DMS79 treated with DMSO at 0.1 percent for 48 hours (cell line): Measurements from ENCODE around the gene KDM2A.
"Not testable (repeated sequence)": the region's sequence is repeated elsewhere in the genome, so short reads cannot be mapped to it uniquely, and the experiment has no call there.

ENCODE experiments used
- DNase-seq: peaks from one replicate; lab custom pipeline; 2025; lab: John Stamatoyannopoulos, UW

KDM2A gene

GRCh38 chr11:67167719-67168118 lies 48.7 kb downstream of the KDM2A start:
- DNase-seq, result no peak

DNA sequence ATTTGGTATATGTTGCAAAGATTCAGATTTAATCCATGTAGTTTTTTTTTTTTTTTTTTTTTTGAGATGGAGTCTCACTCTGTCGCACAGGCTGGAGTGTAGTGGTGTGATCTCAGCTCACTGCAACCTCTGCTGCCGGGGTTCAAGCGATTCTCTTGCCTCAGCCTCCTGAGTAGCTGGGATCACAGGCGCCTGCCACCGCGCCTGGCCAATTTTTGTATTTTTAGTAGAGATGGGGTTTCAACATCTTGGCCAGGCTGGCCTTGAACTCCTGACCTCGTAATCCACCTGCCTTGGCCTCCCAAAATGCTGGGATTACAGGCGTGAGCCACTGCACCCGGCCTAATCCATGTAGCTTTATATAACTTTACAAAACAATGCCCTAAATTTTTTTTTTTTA lies 49.8 kb downstream of the KDM2A start:
- DNase-seq, result not testable (repeated sequence)

DNA sequence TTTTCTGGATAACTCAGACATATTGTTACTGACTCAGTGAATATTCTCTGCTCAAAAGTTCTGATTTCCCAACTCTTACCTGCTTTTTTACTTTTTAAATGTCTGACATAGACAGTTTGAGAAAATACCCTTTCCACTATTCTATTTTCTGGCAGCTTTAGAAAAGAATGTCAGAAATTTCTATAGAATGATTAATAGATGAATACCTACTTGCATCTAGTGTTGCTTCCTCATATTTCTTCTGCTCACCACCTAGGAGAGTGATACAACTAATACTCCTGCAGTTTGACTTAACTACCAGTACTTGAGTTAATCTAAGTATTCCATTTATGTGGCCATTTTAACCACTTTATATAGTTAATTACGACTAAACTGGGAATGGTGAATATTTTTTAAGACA lies 55.2 kb downstream of the KDM2A start:
- no peak for DNase-seq

DNA sequence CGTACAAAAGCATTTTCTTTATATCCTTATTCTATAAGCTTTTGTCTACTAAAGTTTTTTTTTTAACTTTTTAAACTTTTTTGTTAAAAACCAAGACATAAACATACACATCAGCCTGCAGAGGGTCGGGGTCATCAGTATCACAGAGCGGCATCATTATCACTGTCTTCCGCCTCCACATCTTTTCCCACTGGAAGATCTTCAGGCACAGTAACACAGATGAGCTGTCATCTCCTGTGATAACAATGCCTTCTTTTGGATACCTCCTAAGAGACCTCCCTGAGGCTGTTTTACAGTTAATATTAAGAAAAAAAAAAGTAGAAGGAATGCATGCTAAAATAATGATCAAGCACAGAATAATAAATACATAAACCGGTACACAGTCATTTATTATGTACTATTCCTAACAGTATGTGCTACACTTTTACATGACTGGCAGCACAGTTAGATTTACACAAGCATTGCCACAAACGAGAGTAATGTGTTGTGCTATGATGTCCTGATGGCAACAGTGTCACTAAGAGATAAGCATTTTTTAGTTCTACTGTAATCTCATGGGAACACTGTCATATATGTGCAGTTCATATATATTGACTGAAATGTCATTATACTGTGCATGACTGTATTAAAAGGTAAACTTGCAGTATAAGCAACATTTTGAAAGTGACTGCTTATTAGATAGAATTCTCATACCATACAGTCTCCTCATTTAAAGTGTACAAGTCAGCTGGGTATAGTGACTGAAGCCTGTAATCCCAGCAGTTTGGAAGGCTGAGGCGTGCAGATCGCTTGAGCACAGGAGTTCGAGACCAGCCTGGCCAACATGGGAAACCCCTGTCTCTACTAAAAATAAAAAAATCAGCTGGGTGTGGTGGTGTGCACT lies 58.6 kb downstream of the KDM2A start:
- DNase-seq, result no peak

DNA sequence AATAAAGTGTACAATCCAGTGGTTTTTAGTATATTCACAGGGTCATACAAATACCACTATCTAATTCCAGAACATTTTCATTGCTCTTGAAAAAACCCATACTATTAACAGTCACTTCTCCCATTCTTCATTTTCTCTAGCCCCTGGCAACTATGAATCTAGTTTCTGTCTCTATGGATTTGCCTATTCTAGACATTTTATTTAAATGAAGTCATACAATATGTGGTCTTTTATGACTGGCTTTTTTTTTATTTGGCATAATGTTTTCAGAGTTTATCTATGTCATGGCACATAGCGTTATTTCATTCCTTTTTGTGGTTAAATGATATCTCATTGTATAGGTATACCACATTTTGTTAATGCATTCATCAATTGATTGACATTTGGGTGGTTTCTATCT lies 59.4 kb downstream of the KDM2A start:
- no peak for DNase-seq

DNA sequence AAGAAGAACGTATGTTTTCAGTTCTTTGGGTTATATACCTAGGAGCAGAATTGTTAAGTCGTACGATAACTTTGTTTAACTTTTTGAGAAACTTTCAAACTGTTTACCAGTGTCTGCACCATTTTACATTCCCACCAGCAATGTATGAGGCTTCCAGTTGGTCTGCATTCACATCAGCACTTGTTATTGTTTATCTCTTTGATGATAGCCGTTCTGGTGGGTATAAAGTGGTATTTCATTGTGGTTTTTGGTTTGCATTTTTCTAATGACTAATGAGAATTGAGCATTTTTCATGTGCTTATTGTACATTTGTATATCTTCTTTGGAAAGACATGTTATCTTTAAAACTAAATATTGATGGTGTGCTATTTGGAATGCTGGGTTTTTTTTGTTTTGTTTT lies 59.8 kb downstream of the KDM2A start:
- no peak for DNase-seq

GRCh38 chr11:67179892-67180490 lies 60.9 kb downstream of the KDM2A start:
- DNase-seq, result no peak

DNA sequence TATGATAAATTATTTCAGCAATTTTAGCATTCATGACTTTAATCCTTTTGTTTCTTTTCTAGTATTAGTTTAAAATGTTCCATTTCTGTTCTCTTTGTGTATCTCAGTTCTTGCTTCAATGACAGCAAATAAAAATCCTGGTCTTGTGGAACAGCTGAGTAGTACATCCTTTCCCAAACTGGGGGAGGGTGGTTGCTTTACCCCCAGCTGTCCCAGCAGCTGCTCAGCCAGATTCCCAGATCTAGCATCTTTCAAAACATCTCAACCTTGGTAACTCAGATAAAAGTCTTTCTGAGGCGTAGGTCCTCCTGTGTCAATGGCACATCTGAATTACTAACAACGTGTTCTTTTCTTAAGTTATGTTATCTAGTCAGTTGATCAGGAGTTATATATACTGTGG lies 75.0 kb downstream of the KDM2A start:
- DNase-seq, result no peak

DNA sequence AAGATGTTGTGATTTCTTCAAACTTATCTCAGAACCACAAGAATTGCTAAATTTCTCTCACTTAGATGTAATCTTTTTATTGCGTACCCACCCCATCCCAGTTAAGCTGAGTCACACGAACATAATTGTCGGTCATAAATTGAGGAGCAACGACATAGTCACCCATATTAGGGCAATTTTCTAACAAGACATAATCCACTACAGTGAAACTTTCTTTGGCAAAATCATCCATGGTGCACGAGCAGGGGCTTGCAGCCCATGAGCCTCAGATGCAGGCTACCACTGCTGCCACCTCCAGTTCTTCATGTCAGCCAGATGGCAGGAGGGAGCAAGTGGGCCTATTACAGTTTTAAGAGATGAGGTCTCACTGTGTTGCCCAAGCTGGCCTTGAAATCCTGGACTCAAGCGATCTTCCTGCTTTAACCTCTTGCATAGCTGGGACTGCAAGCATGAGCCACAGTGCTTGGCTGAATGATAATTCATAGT lies 77.0 kb downstream of the KDM2A start:
- DNase-seq, result no peak

- DNase-seq, result no peak
Measured at GRCh38 chr11:67197606-67198005, 78.5 kb downstream of the KDM2A start.

- not testable (repeated sequence) for DNase-seq
Measured at GRCh38 chr11:67198781-67199180, 79.7 kb downstream of the KDM2A start.

GRCh38 chr11:67199751-67200150 lies 80.7 kb downstream of the KDM2A start:
- no peak for DNase-seq

DNA sequence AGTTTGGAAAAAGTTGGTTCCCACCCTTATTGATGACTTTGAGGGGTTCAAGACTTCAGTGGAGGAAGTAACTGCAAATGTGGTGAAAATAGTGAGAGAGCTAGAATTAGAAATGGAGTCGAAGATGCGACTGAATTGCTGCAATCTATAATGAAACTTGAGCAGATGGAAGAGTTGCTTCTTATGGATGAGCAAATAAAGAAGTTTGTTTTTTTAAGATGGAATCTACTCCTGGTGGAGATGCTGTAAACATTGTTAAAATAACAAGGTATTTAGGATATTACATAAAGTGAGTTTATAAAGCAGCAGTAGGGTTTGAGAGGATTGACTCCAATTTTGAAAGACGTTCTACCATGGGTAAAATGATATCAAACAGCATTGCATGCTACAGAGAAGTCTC lies 83.0 kb downstream of the KDM2A start:
- no peak for DNase-seq

DNA sequence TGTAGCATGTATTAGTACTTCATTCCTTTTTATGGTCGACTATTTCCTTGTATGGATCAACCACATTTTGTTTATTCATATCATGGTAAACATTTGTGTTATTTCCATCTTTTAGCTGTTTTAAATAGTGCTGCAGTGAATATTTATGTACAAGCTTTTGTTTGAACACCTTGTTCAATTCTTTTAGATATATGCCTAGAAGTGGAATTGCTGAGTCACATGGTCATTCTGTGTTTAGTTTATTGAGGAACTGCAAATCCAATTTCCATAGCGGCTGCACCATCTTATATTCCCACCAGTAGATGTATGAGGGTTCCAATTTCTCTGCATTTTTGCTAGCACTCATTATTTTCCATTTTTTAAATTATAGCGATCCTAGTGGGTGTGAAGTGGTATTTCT lies 85.8 kb downstream of the KDM2A start:
- DNase-seq, result no peak

DNA sequence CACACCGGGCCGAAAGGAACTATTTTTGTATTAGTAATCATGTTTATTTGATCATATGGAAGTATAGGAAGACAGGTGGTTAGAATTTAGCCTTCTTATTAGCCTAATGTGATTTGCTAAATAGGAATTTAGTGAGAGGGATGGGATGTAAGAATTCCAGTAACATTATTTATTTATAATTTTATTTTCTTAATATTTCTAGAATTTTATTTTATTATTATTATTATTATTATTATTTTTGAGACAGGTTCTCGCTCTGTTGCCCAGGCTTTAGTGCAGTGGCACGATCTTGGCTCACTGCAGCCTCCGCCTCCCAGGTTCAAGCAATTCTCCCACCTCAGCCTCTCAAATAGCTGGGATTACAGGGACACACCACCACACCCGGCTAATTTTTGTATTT lies 90.2 kb downstream of the KDM2A start:
- DNase-seq, result not testable (repeated sequence)

DNA sequence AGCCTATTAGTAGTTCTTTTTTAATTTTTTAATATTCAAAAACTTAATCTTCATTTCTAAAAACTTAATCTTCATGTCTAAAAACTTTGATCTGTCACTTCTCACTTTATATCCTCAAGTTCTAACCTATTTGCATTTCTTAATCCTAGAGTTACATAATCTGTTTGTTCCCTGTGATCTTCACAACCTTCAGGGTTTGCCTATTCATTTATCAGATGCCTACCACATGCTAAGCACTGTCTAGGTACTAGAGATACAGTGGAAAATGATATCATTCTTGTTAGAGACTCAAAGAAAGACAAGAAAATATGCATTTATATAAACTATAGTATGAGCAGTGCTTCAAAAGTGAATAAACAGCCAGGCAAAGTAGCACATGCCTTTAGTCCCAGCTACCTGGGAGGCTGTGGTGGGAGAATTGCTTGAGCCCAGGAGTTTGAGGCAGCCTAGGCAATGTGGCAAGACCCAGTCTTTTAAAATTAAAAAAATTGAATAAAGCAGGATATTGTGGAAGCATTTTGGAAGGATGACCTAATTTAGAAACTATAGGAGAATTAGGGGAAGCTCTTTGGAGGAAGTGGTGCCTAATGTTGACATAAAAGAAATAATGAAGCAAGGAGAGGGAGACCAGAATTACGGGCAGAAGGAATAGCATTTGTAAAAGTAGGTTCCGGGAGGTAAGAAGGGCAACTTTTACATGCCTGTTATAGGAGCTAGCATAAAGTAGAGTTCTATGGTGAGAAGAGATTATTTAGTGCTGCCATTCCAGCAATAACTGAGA lies 92.8 kb downstream of the KDM2A start:
- DNase-seq, result no peak

DNA sequence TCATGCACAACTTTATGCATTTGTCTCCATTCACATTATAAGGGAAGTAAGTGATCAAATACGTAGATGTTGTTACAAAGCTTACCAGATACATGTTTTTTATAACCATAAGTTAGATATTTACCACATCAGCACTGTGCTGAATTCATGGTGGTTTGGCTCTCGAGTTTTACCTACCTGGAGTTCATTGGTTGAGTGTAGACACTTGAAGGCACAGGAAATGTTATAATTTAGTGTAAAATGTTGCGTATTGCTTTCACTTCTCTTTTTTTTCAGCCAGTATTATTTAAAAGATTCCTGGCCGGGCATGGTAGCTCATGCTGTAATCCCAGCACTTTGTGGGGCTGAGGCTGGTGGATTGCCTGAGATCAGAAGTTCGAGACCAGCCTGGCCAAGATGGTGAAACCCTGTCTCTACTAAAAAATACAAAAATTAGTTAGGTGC lies 94.1 kb downstream of the KDM2A start:
- no peak for DNase-seq

DNA sequence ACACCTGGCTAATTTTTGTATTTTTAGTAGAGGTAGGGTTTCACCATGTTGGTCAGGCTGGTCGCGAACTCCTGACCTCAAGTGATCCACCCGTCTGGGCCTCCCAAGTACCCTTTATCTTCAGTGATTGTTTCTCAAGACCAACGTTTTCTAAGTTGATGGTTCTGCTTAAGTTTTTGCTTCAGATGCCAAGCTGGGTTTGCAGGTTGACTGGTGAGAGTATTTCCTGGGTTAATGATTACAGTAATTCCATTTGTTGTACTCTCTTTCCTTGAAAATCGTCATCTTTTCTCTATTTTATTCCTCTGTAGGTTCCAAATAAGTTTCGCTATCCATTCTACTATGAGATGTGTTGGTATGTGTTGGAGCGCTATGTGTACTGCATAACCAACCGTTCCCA lies 108.7 kb downstream of the KDM2A start:
- DNase-seq, result no peak

GRCh38 chr11:67230406-67230805 lies 111.3 kb downstream of the KDM2A start:
- DNase-seq, result no peak

DNA sequence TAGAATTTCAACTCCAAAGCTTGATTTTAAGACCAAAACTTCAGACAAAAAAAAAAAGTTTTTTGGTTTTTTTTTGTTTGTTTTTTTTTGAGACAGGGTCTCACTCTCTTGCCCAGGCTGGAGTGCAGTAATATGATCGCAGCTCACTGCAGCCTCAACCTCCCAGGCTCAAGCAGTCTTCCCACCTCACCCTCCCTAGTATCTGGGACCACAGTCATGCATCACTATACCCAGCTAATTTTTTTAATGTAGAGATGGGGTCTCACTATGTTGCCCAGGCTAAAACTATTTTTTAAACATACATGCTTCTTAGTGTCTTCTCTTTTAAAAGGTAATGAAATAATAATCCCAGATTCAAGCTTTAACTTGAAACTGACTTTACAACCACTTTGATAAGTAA lies 111.8 kb downstream of the KDM2A start:
- DNase-seq, result no peak

DNA sequence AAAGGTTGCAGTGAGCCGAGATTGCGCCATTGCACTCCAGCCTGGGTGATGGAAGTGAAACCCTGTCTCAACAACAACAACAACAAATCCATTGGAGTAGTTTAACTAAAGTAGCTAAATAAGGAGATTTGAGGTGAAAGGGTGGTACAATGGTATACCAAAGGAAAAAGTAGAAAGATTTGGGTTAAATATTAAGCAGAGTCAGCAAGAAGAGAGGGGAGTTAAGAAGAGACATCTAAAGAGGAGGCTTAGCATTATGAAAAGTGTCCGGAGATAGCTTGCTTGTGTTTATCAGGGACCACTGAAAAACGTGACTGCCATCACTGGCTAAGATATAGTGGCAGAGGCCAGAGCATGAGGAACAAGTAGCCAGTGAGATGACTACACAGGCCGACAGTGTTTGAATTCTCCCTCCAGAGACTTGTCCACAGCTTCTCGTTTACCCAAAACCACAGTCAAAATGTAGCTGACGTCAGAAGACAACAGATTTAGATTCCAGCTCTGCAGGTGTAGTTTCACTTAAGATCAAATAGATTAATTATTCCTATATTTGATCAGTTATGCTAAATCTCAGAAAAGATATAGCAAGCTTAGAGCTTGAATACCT lies 114.6 kb downstream of the KDM2A start:
- no peak for DNase-seq

DNA sequence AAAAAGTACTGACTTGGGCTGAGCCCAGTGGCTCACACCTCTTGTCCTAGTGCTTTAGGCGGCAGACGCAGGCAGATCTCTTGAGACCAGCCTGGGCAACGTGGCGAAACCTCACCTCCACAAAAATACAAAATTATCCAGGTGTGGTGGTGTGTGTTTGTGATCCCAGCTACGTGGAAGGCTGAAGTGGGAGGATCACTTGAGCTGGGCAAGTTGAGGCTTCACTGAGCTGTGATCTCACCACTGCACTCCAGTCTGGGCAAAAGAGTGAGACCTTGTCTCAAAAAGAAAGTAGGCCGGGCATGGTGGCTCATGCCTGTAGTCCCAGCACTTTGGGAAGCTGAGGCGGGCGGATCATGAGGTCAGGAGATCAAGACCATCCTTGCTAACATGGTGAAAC lies 115.5 kb downstream of the KDM2A start:
- DNase-seq, result not testable (repeated sequence)
